GM12878 (cell line): ENCODE results near the gene LSM2. TPM values are rescaled to one million over a fixed set of nuclear protein-coding genes. Genes with fewer than 3 reads are reported as not detected.

Source experiments
- ATAC-seq: fragments of 200-7000 bp; cut with Tn5 transposase; 3 replicates; pipeline ENCODE4 v1.9.1; 2020; ENCODE audit warnings: mild to moderate bottlenecking, moderate library complexity
- BruUV-seq: library from RNA; stranded (reverse); fragments of 400-500 nt; replicated peaks from 2 replicates; lab custom pipeline; 2021; lab: Mats Ljungman, UMichigan
- CTCF ChIA-PET: fragments of 300-600 bp; sonication (Branson Sonifier 250); formaldehyde crosslinking; extraction: SDS; loops from one replicate; lab custom pipeline; 2021; ENCODE audit warnings: inconsistent platforms; lab: Yijun Ruan, JAX
- POLR2A ChIA-PET: fragments of 350-600 bp; formaldehyde crosslinking; extraction: SDS; loops from one replicate; lab custom pipeline; 2021; ENCODE audit warnings: inconsistent platforms; lab: Charles Lee
- RAD21 ChIA-PET: fragments of 300-600 bp; sonication (Branson Sonifier 250); formaldehyde crosslinking; loops from one replicate; lab custom pipeline; 2023; ENCODE audit warnings: antibody characterized with exemption; ENCODE audit not compliant: unreplicated experiment; lab: Charles Lee
- SMC1A ChIA-PET: fragments of 300-600 bp; sonication (Branson Sonifier 250); formaldehyde crosslinking; loops from one replicate; lab custom pipeline; 2023; ENCODE audit not compliant: unreplicated experiment, uncharacterized antibody; lab: Charles Lee
- DNase-seq: peaks from one replicate; pipeline ENCODE4 v3.0.0-alpha.2; 2011; ENCODE audit warnings: low read depth, low spot score
- FAIRE-seq: peaks from 3 replicates; lab custom pipeline; 2011; peaks lifted over from hg19 to GRCh38; lab: Jason Lieb, UNC
- H2AFZ ChIP-seq: 2 replicates; pipeline ENCODE4 v1.6.0; 2011; ENCODE audit warnings: low read depth, low read length, control low read depth; ENCODE audit not compliant: control insufficient read depth
- H3K27ac ChIP-seq: 2 replicates; pipeline ENCODE4 v1.5.1; 2011; ENCODE audit warnings: control low read depth; ENCODE audit not compliant: control insufficient read depth, insufficient read depth
- H3K27me3 ChIP-seq, 2 experiments: replicated peaks in 1 of 2; 2 replicates each; pipeline versions ENCODE4 v1.6.0 to v1.6.1; 2011; ENCODE audit warnings: low read length in 1 of 2; ENCODE audit not compliant: control insufficient read depth in 2 of 2, insufficient read depth in 2 of 2
- H3K36me3 ChIP-seq, 2 experiments: 2 replicates each; pipeline ENCODE4 v1.5.1; 2011; ENCODE audit warnings: low read length in 1 of 2; ENCODE audit not compliant: control insufficient read depth in 2 of 2, insufficient read depth in 2 of 2
- H3K4me1 ChIP-seq: 2 replicates; pipeline ENCODE4 v1.6.1; 2011; ENCODE audit warnings: mild to moderate bottlenecking, low read length, moderate library complexity, mixed read lengths; ENCODE audit not compliant: control insufficient read depth, insufficient read depth
- H3K4me2 ChIP-seq: 2 replicates; pipeline ENCODE4 v1.6.0; 2011; ENCODE audit warnings: control low read depth; ENCODE audit not compliant: control insufficient read depth, insufficient read depth
- H3K4me3 ChIP-seq: fragments of 200-600 bp; sonication (generic); 2 replicates; pipeline ENCODE4 v1.5.1; 2016
- H3K79me2 ChIP-seq: 2 replicates; pipeline ENCODE4 v1.6.0; 2011; ENCODE audit warnings: low read length; ENCODE audit not compliant: control insufficient read depth, insufficient read depth
- H3K9ac ChIP-seq: 2 replicates; pipeline ENCODE4 v1.8.0; 2011; ENCODE audit warnings: low read length, control low read depth, mixed read lengths; ENCODE audit not compliant: control insufficient read depth, insufficient read depth
- H3K9me3 ChIP-seq: replicated peaks from 3 replicates; pipeline ENCODE4 v1.5.1; 2011; ENCODE audit warnings: mild to moderate bottlenecking, low read length; ENCODE audit not compliant: control insufficient read depth, insufficient read depth
- H4K20me1 ChIP-seq: 2 replicates; pipeline ENCODE4 v1.6.0; 2011; ENCODE audit not compliant: control insufficient read depth, insufficient read depth
- PML ChIP-seq: IDR thresholded peaks from 2 replicates; pipeline ENCODE4 v1.6.1; 2012; ENCODE audit warnings: low read length, inconsistent platforms
- POLR2A ChIP-seq: IDR thresholded peaks from 2 replicates; pipeline ENCODE4 v1.6.1; 2011; ENCODE audit warnings: low read depth, mild to moderate bottlenecking, low read length
- RB1 ChIP-seq: fragments of 450-650 bp; formaldehyde crosslinking; IDR thresholded peaks from 2 replicates; pipeline ENCODE4 v1.6.1; 2017; ENCODE audit warnings: mild to moderate bottlenecking, borderline replicate concordance
- WGBS: methylation state at CpG from one replicate; pipeline ENCODE4 v1.1.6; 2016; ENCODE audit warnings: low lambda C conversion rate; ENCODE audit not compliant: insufficient replicate concordance, insufficient coverage; ENCODE audit errors: missing lambda C conversion rate; 5-methylcytosine and 5-hydroxymethylcytosine counted together
- in situ Hi-C: fragments of 300-500 bp; cut with MboI; formaldehyde crosslinking; loops from 9 replicates; pipeline ENCODE4 v1.14.3; 2018; ENCODE audit warnings: mixed read lengths
- intact Hi-C: fragments of 100-400 bp; cut with micrococcal nuclease; formaldehyde crosslinking; loops from one replicate; pipeline ENCODE4 v1.14.2; 2022; ENCODE audit not compliant: unreplicated experiment
- polyA plus RNA-seq, 11 experiments: library from polyadenylated mRNA; depleted of rRNA in 4 of 11; unstranded in 6 of 11; stranded (reverse) in 5 of 11; fragments of >200 nt; fragmentation: Nextera tagmentation in 4 of 11; fragmentation: Illumina TruSeq in 1 of 11; extraction: Ambion mirVana in 4 of 11; extraction: Trizol in 1 of 11; gene quantifications; 1 replicate in 1 of 11; 2 replicates in 10 of 11; pipeline versions ENCODE4 v1.2.1 to v1.2.3, GENCODE V29; 2011 to 2016; ENCODE audit warnings: inconsistent platforms in 2 of 11, missing spikeins in 2 of 11, low read depth in 1 of 11
- total RNA-seq, 4 experiments: library from RNA; depleted of rRNA in 3 of 4; stranded (reverse); fragments of >200 nt in 3 of 4; fragmentation: Illumina TruSeq in 1 of 4; extraction: Trizol in 1 of 4; gene quantifications; 2 replicates each; pipeline versions ENCODE4 v1.2.1 to v1.2.3, GENCODE V29; 2013 to 2021

The LSM2 gene
- total and polyA plus RNA-seq, 10 of the 15 experiments (the other 5 are each of a cell fraction or from before 2014, with no cell fraction given): 99.1 to 276 (median 153) TPM

- ChIA-PET CTCF (interaction anchor here (1.0 to 4.1 kb wide), 2 partner anchors 11 to 15 kb away, joined by 3 to 12 read pairs; partner anchors contain the start of gene VARS1), POLR2A (interaction anchor here (1.3 to 3.2 kb wide), 2 partner anchors 10 to 34 kb away, joined by 3 to 12 read pairs; partner anchors contain the start of genes HSPA1A and HSPA1L)
- intact Hi-C loops: loop anchor here (10.0 kb wide), 1 partner anchor 45 kb away; the partner anchor contains the start of gene HSPA1B
Measured at GRCh38 chr6:31779908-31780307, 26.9 kb downstream of the LSM2 start.

DNA sequence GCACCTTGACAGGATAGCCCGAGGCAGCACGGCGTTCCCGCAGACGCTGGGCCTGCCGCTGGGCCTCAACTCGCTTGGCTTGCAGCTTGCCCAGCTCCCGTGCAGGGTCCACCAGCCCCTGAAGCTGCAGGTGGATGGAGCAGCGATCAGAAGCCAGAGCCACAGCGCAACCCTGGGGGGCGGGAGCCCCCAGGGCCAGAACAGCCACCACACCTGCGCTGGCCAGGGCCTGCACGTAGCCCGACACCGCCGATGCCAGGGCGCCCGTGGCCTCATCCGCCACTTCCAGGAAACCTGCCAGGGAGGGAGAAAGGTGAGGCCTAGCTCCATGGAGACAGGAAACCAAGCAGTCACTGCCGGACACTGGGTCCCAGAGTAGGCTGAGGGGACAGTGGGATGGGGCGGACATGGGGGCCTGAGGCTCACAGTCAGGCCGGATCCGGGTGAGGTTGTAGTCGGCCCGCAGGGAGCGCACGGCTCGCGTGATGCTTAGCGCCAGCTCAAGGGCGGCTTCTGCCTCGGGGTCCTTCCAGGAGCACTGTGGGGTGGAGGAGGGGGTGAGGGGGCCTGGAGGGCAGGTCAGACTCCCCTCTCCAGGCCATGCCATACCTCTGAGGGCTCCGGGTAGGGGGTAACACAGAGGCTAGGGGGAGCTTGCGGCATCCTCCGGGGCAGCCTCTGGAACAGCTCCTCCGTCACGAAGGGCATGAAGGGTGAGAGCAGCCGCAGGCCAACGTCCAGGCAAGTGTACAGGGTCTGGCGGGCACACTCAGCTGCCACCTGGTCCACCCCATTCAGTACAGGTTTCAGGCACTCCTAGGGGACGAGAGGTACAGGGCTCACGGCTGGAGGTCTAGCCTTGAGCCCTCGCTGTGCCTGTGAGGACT is 27.5 kb downstream of the LSM2 start:
- no peak for FAIRE-seq
- ChIA-PET RAD21 (interaction anchor here (0.6 to 1.3 kb wide), 2 partner anchors 83 to 131 kb away, joined by 3 to 4 read pairs; partner anchors contain the start of gene NEU1), POLR2A (interaction anchor here (0.5 to 3.2 kb wide), 3 partner anchors 35 to 51 kb away, joined by 4 to 12 read pairs (median 4); partner anchors contain the start of genes HSPA1A and HSPA1L), CTCF (interaction anchor here (0.7 to 4.1 kb wide), 4 partner anchors 11 to 44 kb away, joined by 3 to 12 read pairs (median 6); partner anchors contain the start of gene VARS1), SMC1A (interaction anchor here (1.1 to 1.4 kb wide), 2 partner anchors 26 to 42 kb away, joined by 4 read pairs; no protein-coding TSS in a partner anchor)
- intact Hi-C loops (loop anchor here (10.0 kb wide), 1 partner anchor 46 kb away; the partner anchor contains the start of gene HSPA1B), in situ Hi-C loops (no loop called here)
- Histone ChIP-seq H3K27me3 (no peaks in the 10 kb centered on the region), H3K27ac (no peak overlapping the region), H3K4me3 (no peak overlapping the region), H2AFZ (no peak overlapping the region), H4K20me1 (no peaks in the 10 kb centered on the region), H3K36me3 (peaks cover 0 to 39% of the 10 kb centered on the region in 2 experiments; a peak in 3 of 4 replicates), H3K79me2 (no peaks in the 10 kb centered on the region), H3K4me2 (no peak overlapping the region), H3K9me3 (no peaks in the 10 kb centered on the region), H3K4me1 (peaks cover 18% of the 10 kb centered on the region), H3K9ac (no peak overlapping the region)
- ATAC-seq: no peak
- 96% methylated on average over 35 of the region's 43 CpGs for WGBS
- no peak for TF ChIP-seq PML
- TF ChIP-seq POLR2A: peak; percentile 41; the same call in 1 of the 2 replicates
- BruUV-seq: no TSS peak
- no peak for DNase-seq

More at GRCh38 chr6:31779908-31780307, 26.9 kb downstream of the LSM2 start:
- no peak overlapping the region for H3K4me3 ChIP-seq
- H3K9me3 ChIP-seq: no peaks in the 10 kb centered on the region
- FAIRE-seq (no peak), ATAC-seq (no peak), DNase-seq (no peak)
- no peak overlapping the region for H2AFZ ChIP-seq
- peaks cover 5 to 45% of the 10 kb centered on the region in 2 experiments; a peak in 3 of 4 replicates for H3K36me3 ChIP-seq
- BruUV-seq: no TSS peak
- no peaks in the 10 kb centered on the region for H4K20me1 ChIP-seq
- H3K27me3 ChIP-seq: no peaks in the 10 kb centered on the region
- peaks cover 18% of the 10 kb centered on the region for H3K4me1 ChIP-seq
- ChIA-PET SMC1A (interaction anchor here (1.1 to 1.4 kb wide), 2 partner anchors 26 to 42 kb away, joined by 4 read pairs; no protein-coding TSS in a partner anchor), RAD21 (interaction anchor here (1.3 kb wide), 1 partner anchor 83 kb away, joined by 3 read pairs; the partner anchor contains the start of gene NEU1)
- TF ChIP-seq POLR2A (peak; percentile 15; the same call in 1 of the 2 replicates), RB1 (no peak)
- no peak overlapping the region for H3K27ac ChIP-seq
- H3K4me2 ChIP-seq: no peak overlapping the region
- WGBS: 96% methylated on average over 10 of the region's 10 CpGs
- in situ Hi-C loops: no loop called here
- H3K9ac ChIP-seq: no peak overlapping the region
- no peaks in the 10 kb centered on the region for H3K79me2 ChIP-seq
